CD4-positive, alpha-beta T cell (primary cell): ENCODE results near the gene SMIM38. TPM values are rescaled to one million over a fixed set of nuclear protein-coding genes. Genes with fewer than 3 reads are reported as not detected.

Experiments
- ATAC-seq: fragments of 200-7000 bp; cut with Tn5 transposase; one replicate; pipeline ENCODE4 v1.10.0; 2022; ENCODE audit warnings: mild to moderate bottlenecking; ENCODE audit not compliant: poor library complexity
- CTCF ChIA-PET: fragments of 350-600 bp; sonication (Branson Sonifier 250); formaldehyde crosslinking; loops from one replicate; lab custom pipeline; 2021; ENCODE audit warnings: antibody characterized with exemption, inconsistent platforms; lab: Charles Lee
- POLR2A ChIA-PET: fragments of 350-600 bp; sonication (Branson Sonifier 250); formaldehyde crosslinking; loops from one replicate; lab custom pipeline; 2021; ENCODE audit warnings: antibody characterized with exemption, inconsistent platforms; lab: Charles Lee
- DNase-seq, 14 experiments: peaks; one replicate each; pipeline ENCODE4 v3.0.0-alpha.2; 2013 to 2020; ENCODE audit warnings: mixed read lengths in 2 of 14
- H3K27ac ChIP-seq, 2 donors: one replicate each; pipeline versions ENCODE4 v1.5.1 to v1.7.0; 2013; ENCODE audit warnings: low read length in 2 of 2, low read depth in 1 of 2, mild to moderate bottlenecking in 1 of 2
- H3K27me3 ChIP-seq, 2 experiments: 1 replicate in 1 of 2; 2 replicates in 1 of 2; pipeline versions ENCODE4 v1.6.1 to v1.7.0; 2013; ENCODE audit warnings: low read length in 2 of 2, control low read depth in 1 of 2, mild to moderate bottlenecking in 1 of 2, moderate library complexity in 1 of 2; ENCODE audit not compliant: insufficient read depth in 2 of 2, control insufficient read depth in 1 of 2
- H3K36me3 ChIP-seq: one replicate; pipeline ENCODE4 v1.6.1; 2013; ENCODE audit warnings: low read length, control low read depth; ENCODE audit not compliant: insufficient read depth
- H3K4me1 ChIP-seq: one replicate; pipeline ENCODE4 v1.6.1; 2013; ENCODE audit warnings: low read length, control low read depth; ENCODE audit not compliant: insufficient read depth
- H3K4me3 ChIP-seq: one replicate; pipeline ENCODE4 v1.5.1; 2013; ENCODE audit warnings: mild to moderate bottlenecking, low read length, moderate library complexity
- H3K9me3 ChIP-seq, 2 experiments: 1 replicate in 1 of 2; 2 replicates in 1 of 2; pipeline versions ENCODE4 v1.6.1 to v1.7.0; 2013; ENCODE audit warnings: low read length in 2 of 2, mild to moderate bottlenecking in 2 of 2, control low read depth in 1 of 2, moderate library complexity in 1 of 2; ENCODE audit not compliant: control insufficient read depth in 1 of 2, insufficient read depth in 1 of 2
- H3K27ac Mint-ChIP-seq: one replicate; pipeline ENCODE4 v1.8.0; 2020; ENCODE audit warnings: mixed read lengths
- H3K27me3 Mint-ChIP-seq: one replicate; pipeline ENCODE4 v1.8.0; 2021; ENCODE audit warnings: mixed read lengths
- H3K36me3 Mint-ChIP-seq: one replicate; pipeline ENCODE4 v1.8.0; 2021; ENCODE audit warnings: low read depth, mixed read lengths
- H3K4me1 Mint-ChIP-seq: one replicate; pipeline ENCODE4 v1.8.0; 2021; ENCODE audit warnings: low read depth, mixed read lengths
- H3K4me3 Mint-ChIP-seq: one replicate; pipeline ENCODE4 v1.8.0; 2020; ENCODE audit warnings: mild to moderate bottlenecking, mixed read lengths
- H3K9me3 Mint-ChIP-seq: one replicate; pipeline ENCODE4 v1.8.0; 2020; ENCODE audit warnings: mixed read lengths
- CTCF ChIP-seq: fragments of 200-600 bp; IDR thresholded peaks from one replicate; pipeline ENCODE4 v1.8.0; 2022; ENCODE audit warnings: antibody characterized with exemption, mild to moderate bottlenecking
- intact Hi-C, 2 experiments: fragments of 100-400 bp; cut with DNase I in 1 of 2; cut with micrococcal nuclease in 1 of 2; formaldehyde crosslinking; loops; one replicate each; pipeline versions ENCODE4 v1.15.1 to v1.9.0; 2023 to 2025; cut with DNase I, micrococcal nuclease
- total RNA-seq, 174 experiments: library from RNA in 2 of 174; stranded (reverse) in 2 of 174; gene quantifications; one replicate each; pipeline ENCODE4 v1.2.3 and lab custom pipeline; 2021 to 2026

The SMIM38 gene
- total RNA-seq, 2 experiments from 2014 or later, result 0.08 to 0.30 TPM

GRCh38 chr11:69125861-69126260 lies 29.9 kb upstream of the SMIM38 start:
- Mint-ChIP-seq H3K27me3 (no peaks in the 10 kb centered on the region), H3K4me1 (peaks cover 52% of the 10 kb centered on the region), H3K27ac (no peak overlapping the region), H3K4me3 (no peak overlapping the region), H3K9me3 (peaks cover 4% of the 10 kb centered on the region), H3K36me3 (no peaks in the 10 kb centered on the region)
- H3K27me3 ChIP-seq, result no peaks in the 10 kb centered on the region
- DNase-seq (no peak), ATAC-seq (no peak)
- CTCF ChIA-PET, result no interaction called here
- POLR2A ChIA-PET, result no interaction called here
- H3K27ac ChIP-seq, result no peak overlapping the region
- H3K4me1 ChIP-seq, result peaks cover 45% of the 10 kb centered on the region
- intact Hi-C loops, result no loop called here
- H3K9me3 ChIP-seq, result peaks cover 0 to 9% of the 10 kb centered on the region in 2 experiments
- no peaks in the 10 kb centered on the region for H3K36me3 ChIP-seq
- no peak overlapping the region for H3K4me3 ChIP-seq
- no peak for TF ChIP-seq CTCF

GRCh38 chr11:69126286-69126685 lies 29.4 kb upstream of the SMIM38 start:
- peaks cover 45% of the 10 kb centered on the region for H3K4me1 ChIP-seq
- peaks cover 51% of the 10 kb centered on the region for H3K4me1 Mint-ChIP-seq
- intact Hi-C loops, result no loop called here
- no peaks in the 10 kb centered on the region for H3K27me3 ChIP-seq
- TF ChIP-seq CTCF, result no peak
- H3K9me3 Mint-ChIP-seq, result peaks cover 4% of the 10 kb centered on the region
- H3K27me3 Mint-ChIP-seq, result no peaks in the 10 kb centered on the region
- no peaks in the 10 kb centered on the region for H3K36me3 Mint-ChIP-seq
- ATAC-seq, result no peak
- ChIA-PET CTCF (no interaction called here), POLR2A (no interaction called here)
- H3K36me3 ChIP-seq, result no peaks in the 10 kb centered on the region
- no peak overlapping the region for H3K4me3 ChIP-seq
- H3K4me3 Mint-ChIP-seq, result no peak overlapping the region
- H3K9me3 ChIP-seq, result peaks cover 0 to 9% of the 10 kb centered on the region in 2 experiments
- no peak overlapping the region for H3K27ac Mint-ChIP-seq
- DNase-seq, result peak in 1 of 14 experiments; percentile 16
- H3K27ac ChIP-seq, result no peak overlapping the region

GRCh38 chr11:69127081-69127850 lies 28.5 kb upstream of the SMIM38 start:
- Histone ChIP-seq H3K27me3 (no peaks in the 10 kb centered on the region), H3K9me3 (peaks cover 0 to 9% of the 10 kb centered on the region in 2 experiments), H3K4me3 (no peak overlapping the region), H3K36me3 (no peaks in the 10 kb centered on the region), H3K27ac (no peak overlapping the region), H3K4me1 (peaks cover 40% of the 10 kb centered on the region)
- Mint-ChIP-seq H3K27ac (no peak overlapping the region), H3K4me3 (no peak overlapping the region), H3K27me3 (no peaks in the 10 kb centered on the region), H3K36me3 (no peaks in the 10 kb centered on the region), H3K4me1 (peaks cover 41% of the 10 kb centered on the region), H3K9me3 (peaks cover 4% of the 10 kb centered on the region)
- ChIA-PET CTCF (no interaction called here), POLR2A (no interaction called here)
- intact Hi-C loops, result no loop called here
- no peak for TF ChIP-seq CTCF
- no peak for ATAC-seq
- peak in 1 of 14 experiments; percentile 16 for DNase-seq
